Trophoblast cell (in vitro differentiated cells and primary cell): ENCODE data around the gene NHP2.
"Not testable (repeated sequence)": the region's sequence is repeated elsewhere in the genome, so short reads cannot be mapped to it uniquely, and the experiment has no call there.

Experiments used
- DNase-seq, 2 donors: peaks; one replicate each; pipeline ENCODE4 v3.0.0-alpha.2; 2016
- H2AFZ ChIP-seq: 2 replicates; pipeline ENCODE4 v1.6.1; 2013; ENCODE audit warnings: low read length, moderate library complexity, mild to moderate bottlenecking; ENCODE audit not compliant: insufficient read depth, poor library complexity
- H2AK5ac ChIP-seq: 2 replicates; pipeline ENCODE4 v1.6.1; 2013; ENCODE audit warnings: mild to moderate bottlenecking, low read length
- H2BK120ac ChIP-seq: 2 replicates; pipeline ENCODE4 v1.6.1; 2013; ENCODE audit warnings: low read length, mild to moderate bottlenecking, moderate library complexity; ENCODE audit not compliant: insufficient read depth, poor library complexity
- H2BK12ac ChIP-seq: 2 replicates; pipeline ENCODE4 v1.6.1; 2013; ENCODE audit warnings: mild to moderate bottlenecking, low read length, moderate library complexity
- H2BK5ac ChIP-seq: 2 replicates; pipeline ENCODE4 v1.6.1; 2013; ENCODE audit warnings: low read length, low read depth, moderate library complexity, mild to moderate bottlenecking; ENCODE audit not compliant: poor library complexity
- H3K14ac ChIP-seq: 2 replicates; pipeline ENCODE4 v1.6.1; 2013; ENCODE audit warnings: mild to moderate bottlenecking, low read length
- H3K18ac ChIP-seq: 2 replicates; pipeline ENCODE4 v1.6.1; 2013; ENCODE audit warnings: mild to moderate bottlenecking, low read length
- H3K23ac ChIP-seq: 2 replicates; pipeline ENCODE4 v1.6.1; 2013; ENCODE audit warnings: low read length
- H3K27ac ChIP-seq: 2 replicates; pipeline ENCODE4 v1.5.1; 2013; ENCODE audit warnings: low read depth, mild to moderate bottlenecking, inconsistent platforms, low read length, moderate library complexity
- H3K27me3 ChIP-seq: 2 replicates; pipeline ENCODE4 v1.6.1; 2013; ENCODE audit warnings: inconsistent platforms, mild to moderate bottlenecking, low read length, moderate library complexity; ENCODE audit not compliant: insufficient read depth
- H3K36me3 ChIP-seq, 2 experiments: 1 replicate in 1 of 2; 2 replicates in 1 of 2; pipeline ENCODE4 v1.6.1; 2013; ENCODE audit warnings: low read length in 2 of 2, mild to moderate bottlenecking in 2 of 2, moderate library complexity in 1 of 2; ENCODE audit not compliant: insufficient read depth in 2 of 2, control insufficient read depth in 1 of 2
- H3K4ac ChIP-seq: 2 replicates; pipeline ENCODE4 v1.6.1; 2013; ENCODE audit warnings: low read depth, mild to moderate bottlenecking, low read length, moderate library complexity
- H3K4me1 ChIP-seq, 2 experiments: 1 replicate in 1 of 2; 2 replicates in 1 of 2; pipeline ENCODE4 v1.6.1; 2013; ENCODE audit warnings: low read length in 2 of 2, mild to moderate bottlenecking in 2 of 2, moderate library complexity in 1 of 2; ENCODE audit not compliant: insufficient read depth in 2 of 2, control insufficient read depth in 1 of 2
- H3K4me2 ChIP-seq: 2 replicates; pipeline ENCODE4 v1.6.1; 2013; ENCODE audit warnings: inconsistent platforms, mild to moderate bottlenecking, low read length, moderate library complexity
- H3K4me3 ChIP-seq: 2 replicates; pipeline ENCODE4 v1.5.1; 2013; ENCODE audit warnings: mild to moderate bottlenecking, low read depth, low read length, inconsistent platforms
- H3K79me1 ChIP-seq: one replicate; pipeline ENCODE4 v1.6.1; 2013; ENCODE audit warnings: low read length
- H3K79me2 ChIP-seq: 2 replicates; pipeline ENCODE4 v1.6.1; 2013; ENCODE audit warnings: low read length, mild to moderate bottlenecking; ENCODE audit not compliant: control insufficient read depth, insufficient read depth, poor library complexity
- H3K9ac ChIP-seq: 2 replicates; pipeline ENCODE4 v1.6.1; 2013; ENCODE audit warnings: mild to moderate bottlenecking, low read length
- H3K9me3 ChIP-seq: 2 replicates; pipeline ENCODE4 v1.6.1; 2013; ENCODE audit warnings: low read depth, mild to moderate bottlenecking, control low read depth, inconsistent platforms, low read length; ENCODE audit not compliant: insufficient read depth
- H4K12ac ChIP-seq: 2 replicates; pipeline ENCODE4 v1.6.1; 2013; ENCODE audit warnings: low read depth, mild to moderate bottlenecking, low read length, moderate library complexity
- H4K8ac ChIP-seq: 2 replicates; pipeline ENCODE4 v1.6.1; 2013; ENCODE audit warnings: low read depth, mild to moderate bottlenecking, low read length, moderate library complexity
- H4K91ac ChIP-seq: one replicate; pipeline ENCODE4 v1.6.1; 2013; ENCODE audit warnings: low read depth, mild to moderate bottlenecking, low read length, moderate library complexity
- WGBS: extraction: QIAGEN DNeasy Blood & Tissue Kit; methylation state at CpG from one replicate; pipeline ENCODE4 v1.1.7; 2013; ENCODE audit warnings: missing lambda C conversion rate; ENCODE audit not compliant: insufficient read length, insufficient coverage; ENCODE audit errors: extremely low coverage; 5-methylcytosine and 5-hydroxymethylcytosine counted together

Gene NHP2

DNA sequence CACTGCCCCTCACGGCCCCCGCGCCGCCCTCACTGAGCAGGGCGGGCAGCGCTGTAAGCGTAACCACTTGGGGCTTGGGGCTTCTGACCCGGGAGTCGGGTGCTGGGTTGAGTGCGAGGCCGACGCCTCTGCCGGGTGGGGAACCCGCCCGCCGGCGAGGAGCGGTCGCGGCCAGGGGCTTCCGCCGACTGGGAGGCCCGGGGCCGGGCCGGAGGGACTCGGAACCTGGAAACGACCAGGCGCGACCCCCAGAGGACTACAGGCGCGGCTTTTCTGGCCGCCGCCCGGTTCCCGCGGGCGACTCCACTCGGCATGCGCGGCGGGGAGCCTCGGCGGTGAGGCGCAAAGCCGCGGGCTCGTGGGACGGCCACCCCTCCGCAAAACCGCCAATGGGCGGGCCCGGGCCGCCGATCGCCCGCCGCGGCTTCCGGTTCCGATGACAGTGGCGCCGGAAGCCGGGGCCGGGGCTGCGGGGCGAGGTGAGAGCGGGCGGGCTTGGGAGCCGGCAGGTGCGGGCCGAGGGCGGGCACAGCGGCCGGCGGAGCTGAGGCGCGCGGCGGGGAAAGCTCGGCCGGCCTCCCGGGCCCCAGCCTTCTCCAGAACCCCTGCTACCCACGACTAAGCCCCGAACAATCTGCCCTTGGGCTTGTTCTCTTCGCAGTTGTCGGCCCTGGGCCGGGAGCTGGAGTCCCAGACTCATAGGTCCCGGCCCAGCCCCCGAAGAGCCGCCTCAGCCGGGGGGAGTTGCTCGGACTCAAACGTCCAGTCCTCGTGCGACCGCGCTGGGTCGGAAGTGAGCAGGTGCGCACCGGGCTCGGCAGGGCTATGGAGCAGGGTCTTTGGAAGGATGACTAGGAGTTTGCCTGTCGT, 22.9 kb downstream of the NHP2 start, which contains the start of gene RMND5B:
RMND5B (plus strand) TSS at position 439 of the 870 bp plus-strand sequence. CDS start 7,106 bp downstream, outside the sequence.
- peaks cover 7 to 8% of the 10 kb centered on the region in 2 experiments for H3K4me1 ChIP-seq
- WGBS, result no CpG with 5 or more reads among the region's 102 CpGs
- H2BK120ac ChIP-seq, result peak within 1 kb of the TSS; percentile 57
- H3K79me2 ChIP-seq, result peaks cover 9% of the 10 kb centered on the region
- peaks cover 11% of the 10 kb centered on the region for H3K79me1 ChIP-seq
- H3K18ac ChIP-seq, result peak within 1 kb of the TSS; percentile 19
- H2BK5ac ChIP-seq, result peak within 1 kb of the TSS; percentile 51
- H3K4me2 ChIP-seq, result peak within 1 kb of the TSS; percentile 84
- H3K4ac ChIP-seq, result peak within 1 kb of the TSS; percentile 24
- peak within 1 kb of the TSS; percentile 84 for H3K4me3 ChIP-seq
- H3K9ac ChIP-seq, result peak within 1 kb of the TSS; percentile 96
- H2BK12ac ChIP-seq, result no peak within 1 kb of the TSS
- H3K9me3 ChIP-seq, result no peaks in the 10 kb centered on the region
- H2AK5ac ChIP-seq, result no peak within 1 kb of the TSS
- H4K91ac ChIP-seq, result peak within 1 kb of the TSS; percentile 75
- H3K14ac ChIP-seq, result peak within 1 kb of the TSS; percentile 22
- peak within 1 kb of the TSS; percentile 36 for H4K12ac ChIP-seq
- H3K23ac ChIP-seq, result peak within 1 kb of the TSS; percentile 14
- peak within 1 kb of the TSS; percentile 90 for H4K8ac ChIP-seq
- H2AFZ ChIP-seq, result peak within 1 kb of the TSS; percentile 30
- peak; percentile 78 to 86 for DNase-seq
- H3K27ac ChIP-seq, result peak within 1 kb of the TSS; percentile 87
- H3K36me3 ChIP-seq, result peaks cover 5% of the 10 kb centered on the region in 2 experiments
- no peaks in the 10 kb centered on the region for H3K27me3 ChIP-seq

- H3K23ac ChIP-seq, H3K79me2 ChIP-seq, H3K27me3 ChIP-seq, H3K4me1 ChIP-seq, H3K9me3 ChIP-seq, H3K36me3 ChIP-seq, H2BK12ac ChIP-seq, H2AK5ac ChIP-seq: not testable (repeated sequence)
- Histone ChIP-seq H3K4ac (peak overlapping the region; percentile 3), H3K18ac (peak overlapping the region; percentile 19), H3K9ac (peak overlapping the region; percentile 96), H2AFZ (peak overlapping the region; percentile 30), H4K8ac (peak overlapping the region; percentile 90), H3K27ac (peak overlapping the region; percentile 87), H3K4me3 (peak overlapping the region; percentile 84), H4K91ac (peak overlapping the region; percentile 69), H4K12ac (peak overlapping the region; percentile 36), H2BK120ac (peak overlapping the region; percentile 57), H3K14ac (peak overlapping the region; percentile 22), H3K79me1 (peaks cover 11% of the 10 kb centered on the region), H2BK5ac (peak overlapping the region; percentile 51), H3K4me2 (peak overlapping the region; percentile 84)
- DNase-seq, result peak in 1 of 2 donors; percentile 74
- WGBS, result no CpG with 5 or more reads among the region's 11 CpGs
Measured at GRCh38 chr5:178130234-178130575, 23.5 kb downstream of the NHP2 start.

DNA sequence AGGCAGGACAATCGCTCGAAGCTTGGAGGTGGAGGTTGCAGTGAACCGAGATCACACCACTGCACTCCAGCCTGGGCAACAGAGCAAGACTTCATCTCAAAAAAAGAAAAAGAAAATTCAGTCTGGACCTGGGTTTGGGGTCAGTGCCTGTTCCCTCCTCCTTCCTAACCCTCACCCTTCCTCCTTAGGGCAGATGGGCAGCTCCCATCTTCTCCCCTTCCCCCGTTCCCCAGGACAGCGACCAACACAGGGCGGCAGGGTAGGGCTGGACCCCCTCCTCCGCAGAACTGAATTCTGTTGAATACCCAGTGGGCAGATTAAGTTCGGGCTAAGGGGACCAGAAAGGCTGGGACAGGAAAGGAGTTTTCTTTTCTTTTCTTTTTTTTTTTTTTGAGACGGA, 24.4 kb downstream of the NHP2 start:
- no peak overlapping the region for H3K4ac ChIP-seq
- no peak overlapping the region for H3K27ac ChIP-seq
- no CpG with 5 or more reads among the region's 9 CpGs for WGBS
- DNase-seq, result no peak
- H3K9ac ChIP-seq, result no peak overlapping the region
- H3K4me1 ChIP-seq, result peaks cover 11 to 17% of the 10 kb centered on the region in 2 experiments
- no peaks in the 10 kb centered on the region for H3K27me3 ChIP-seq
- peaks cover 2 to 3% of the 10 kb centered on the region in 2 experiments for H3K36me3 ChIP-seq
- H3K79me1 ChIP-seq, result peaks cover 11% of the 10 kb centered on the region
- no peak overlapping the region for H3K14ac ChIP-seq
- H2BK120ac ChIP-seq, result no peak overlapping the region
- no peak overlapping the region for H3K23ac ChIP-seq
- no peak overlapping the region for H3K4me3 ChIP-seq
- H2AK5ac ChIP-seq, result no peak overlapping the region
- H4K8ac ChIP-seq, result no peak overlapping the region
- no peak overlapping the region for H3K18ac ChIP-seq
- H2BK12ac ChIP-seq, result no peak overlapping the region
- H4K12ac ChIP-seq, result no peak overlapping the region
- H3K4me2 ChIP-seq, result no peak overlapping the region
- no peak overlapping the region for H4K91ac ChIP-seq
- H2AFZ ChIP-seq, result no peak overlapping the region
- H3K79me2 ChIP-seq, result peaks cover 9% of the 10 kb centered on the region
- no peak overlapping the region for H2BK5ac ChIP-seq
- no peaks in the 10 kb centered on the region for H3K9me3 ChIP-seq

DNA sequence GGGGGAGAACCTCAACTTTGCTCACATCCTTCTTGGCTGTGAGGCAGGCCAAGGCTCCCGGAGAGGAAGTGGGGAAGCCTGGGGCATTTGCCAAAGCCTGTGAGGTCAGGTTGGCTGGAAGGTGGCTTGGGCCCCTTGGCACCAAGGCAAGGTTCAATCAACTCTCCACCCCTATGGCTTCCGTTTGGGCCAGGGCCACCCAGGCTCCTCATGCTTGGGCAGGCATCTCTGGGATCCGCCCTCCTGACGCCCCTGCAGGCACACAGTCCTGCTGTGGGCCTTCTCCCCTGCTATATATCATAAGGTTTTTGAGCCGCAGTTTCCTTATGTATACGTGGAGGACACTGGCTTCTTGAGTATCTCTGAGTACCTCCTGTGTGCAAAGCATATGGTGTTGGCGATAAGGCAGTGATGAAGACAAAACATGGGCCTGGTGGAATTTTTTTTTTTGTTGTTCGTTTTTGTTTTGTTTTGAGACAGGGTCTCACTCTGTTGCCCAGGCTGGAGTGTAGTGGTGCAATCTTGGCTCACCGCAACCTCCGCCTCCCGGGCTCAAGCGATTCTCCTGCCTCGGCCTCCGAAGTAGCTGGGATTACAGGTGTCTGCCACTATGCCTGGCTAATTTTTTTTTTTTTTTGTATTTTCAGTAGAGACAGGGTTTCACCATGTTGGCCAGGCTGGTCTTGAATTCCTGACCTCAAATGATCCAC, 26.2 kb downstream of the NHP2 start:
- H3K9me3 ChIP-seq, H2BK5ac ChIP-seq, H3K23ac ChIP-seq, H3K4me2 ChIP-seq, H3K27me3 ChIP-seq, H4K91ac ChIP-seq, H2AFZ ChIP-seq, H3K9ac ChIP-seq, H3K27ac ChIP-seq, H4K8ac ChIP-seq, H3K4me3 ChIP-seq, H3K36me3 ChIP-seq, H3K79me2 ChIP-seq, H4K12ac ChIP-seq, H3K4ac ChIP-seq, H3K18ac ChIP-seq, H3K14ac ChIP-seq: not testable (repeated sequence)
- Histone ChIP-seq H2BK12ac (peak overlapping the region; percentile 34), H2BK120ac (peak overlapping the region; percentile 46), H3K4me1 (peaks cover 22 to 28% of the 10 kb centered on the region in 2 experiments), H3K79me1 (peaks cover 14% of the 10 kb centered on the region), H2AK5ac (peak overlapping the region; percentile 65)
- no CpG with 5 or more reads among the region's 14 CpGs for WGBS
- peak in 1 of 2 donors; percentile 57 for DNase-seq
